ENCODE measurements around the gene SH3GL1.

GRCh38 chr19:4386041-4386782, 14.1 kb downstream of the SH3GL1 start:
- TF ChIP-seq POLR2A (IDR thresholded peaks at IDR 0.05) (no peak), CTCF (IDR thresholded peaks at IDR 0.05) (no peak)

Measured in uterus (tissue), 2 donors.